CD4-positive, alpha-beta T cell treated with Interleukin-21 for 1 hour (primary cell): Measurements from ENCODE around the gene IL17D.

Experiments
- DNase-seq: peaks from one replicate; pipeline ENCODE4 v3.0.0-alpha.2; 2020

Gene IL17D

DNA sequence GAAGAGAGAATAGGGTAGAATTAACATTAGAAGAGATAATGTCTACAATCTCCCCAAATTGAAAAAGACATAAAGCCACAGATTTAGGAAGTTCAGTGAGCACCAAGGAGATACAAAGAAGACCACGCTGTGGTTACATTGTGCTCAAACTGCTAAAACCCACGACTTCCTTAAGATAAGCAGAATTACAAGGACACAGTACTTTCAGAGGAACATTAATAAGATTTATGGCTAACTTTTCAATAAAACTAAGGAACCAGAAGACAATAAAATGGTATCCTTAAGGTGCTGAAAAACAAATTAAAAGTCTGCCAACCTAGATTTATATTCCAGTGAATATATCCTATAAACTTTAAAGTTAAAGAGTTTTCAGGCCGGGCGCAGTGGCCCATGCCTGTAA, 7.4 kb upstream of the IL17D start:
- no peak for DNase-seq

DNA sequence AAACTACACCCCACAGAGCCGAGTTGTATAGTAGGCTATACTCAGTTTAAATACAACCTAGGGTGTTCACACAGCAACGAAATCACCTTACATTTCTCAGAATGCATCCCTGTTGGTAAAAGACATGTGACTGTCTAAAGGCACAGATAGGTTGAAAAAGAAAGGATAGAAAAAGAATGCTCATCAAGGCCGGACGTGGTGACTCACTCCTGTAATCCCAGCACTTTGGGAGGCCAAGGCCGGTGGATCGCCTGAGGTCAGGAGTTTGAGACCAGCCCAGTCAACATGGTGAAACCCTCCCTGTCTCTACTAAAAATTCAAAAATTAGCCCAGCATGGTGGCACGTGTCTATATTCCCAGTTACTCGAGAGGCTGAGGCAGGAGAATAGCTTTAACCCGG, 3.8 kb upstream of the IL17D start:
- no peak for DNase-seq

DNA sequence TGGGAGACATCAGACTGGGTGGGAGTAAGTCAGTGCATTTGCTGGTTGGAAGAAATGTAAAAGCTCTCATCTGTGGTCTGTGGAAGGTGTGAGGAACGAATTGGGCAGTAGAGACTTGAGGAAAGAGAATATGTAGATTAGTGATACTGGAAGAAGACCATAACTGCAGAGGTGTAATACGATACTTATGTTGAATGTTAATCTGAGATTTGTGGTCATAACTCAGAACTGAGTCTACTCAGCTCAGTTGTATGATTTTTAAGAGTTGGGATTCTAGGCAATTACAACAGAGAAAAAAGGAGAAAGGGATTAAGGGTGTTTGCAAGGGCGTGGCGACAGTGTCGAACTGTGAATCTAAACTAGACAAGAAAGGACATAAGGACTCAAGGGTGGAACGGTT, 3.2 kb upstream of the IL17D start:
- DNase-seq = no peak

DNA sequence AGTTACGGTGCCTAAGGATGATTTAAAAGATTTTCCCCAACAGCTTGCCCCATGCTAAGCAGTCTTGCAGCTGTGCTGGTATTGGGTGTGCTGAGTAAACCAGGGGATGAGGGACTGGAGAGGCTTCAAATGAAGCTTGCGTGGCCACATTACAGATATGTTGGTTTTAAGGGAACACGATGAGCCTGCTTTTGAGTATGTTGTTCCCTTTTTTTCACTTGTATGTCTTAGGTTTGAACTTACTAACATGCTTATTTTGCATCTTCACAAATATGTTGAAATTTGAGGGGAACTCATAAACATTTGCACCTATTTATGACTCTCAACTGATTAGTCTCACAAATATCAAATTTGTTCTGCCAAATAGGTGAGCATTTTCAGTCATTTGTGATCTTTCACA, 2.0 kb upstream of the IL17D start:
- DNase-seq = no peak

DNA sequence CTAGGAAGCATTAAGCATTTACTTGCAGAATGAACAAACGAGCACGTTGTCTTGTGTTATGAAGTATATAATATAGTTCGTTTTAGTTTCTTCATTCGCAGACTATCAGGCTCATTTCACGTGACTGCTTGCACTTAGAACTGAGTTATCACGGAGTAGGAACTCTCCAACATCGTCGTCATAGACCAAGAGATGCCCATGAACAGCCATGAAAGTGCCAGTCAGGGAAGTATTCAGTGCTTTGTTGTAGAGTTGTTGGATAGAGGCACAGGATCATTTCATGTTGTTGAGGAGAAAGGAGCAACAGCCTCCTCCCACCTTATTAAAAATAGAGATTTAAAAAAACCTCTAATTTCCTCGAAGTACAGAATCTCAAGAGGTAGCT, 977 bp upstream of the IL17D start:
- no peak for DNase-seq

DNA sequence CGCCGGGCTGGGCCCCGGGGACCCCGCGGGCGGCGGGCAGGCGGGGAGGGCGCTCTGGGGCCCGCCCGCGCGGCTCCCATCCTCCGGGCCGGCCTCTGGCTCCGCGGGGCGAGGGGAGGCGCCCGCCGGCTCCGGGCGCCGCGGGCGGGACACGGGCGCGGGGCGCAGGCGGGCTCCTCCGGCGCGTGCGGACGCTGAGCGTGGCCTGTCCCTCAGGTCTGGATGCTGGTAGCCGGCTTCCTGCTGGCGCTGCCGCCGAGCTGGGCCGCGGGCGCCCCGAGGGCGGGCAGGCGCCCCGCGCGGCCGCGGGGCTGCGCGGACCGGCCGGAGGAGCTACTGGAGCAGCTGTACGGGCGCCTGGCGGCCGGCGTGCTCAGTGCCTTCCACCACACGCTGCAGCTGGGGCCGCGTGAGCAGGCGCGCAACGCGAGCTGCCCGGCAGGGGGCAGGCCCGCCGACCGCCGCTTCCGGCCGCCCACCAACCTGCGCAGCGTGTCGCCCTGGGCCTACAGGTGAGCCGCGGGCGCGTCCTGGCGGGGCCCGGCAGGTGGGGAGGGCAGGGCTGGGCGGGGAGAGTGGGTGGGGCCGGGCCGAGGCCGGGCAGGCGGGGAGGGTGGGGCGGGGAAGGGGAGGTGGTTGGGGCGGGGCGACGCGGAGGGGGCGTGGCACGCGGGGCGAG, 420 bp downstream of the IL17D start:
- DNase-seq = peak; percentile 84

DNA sequence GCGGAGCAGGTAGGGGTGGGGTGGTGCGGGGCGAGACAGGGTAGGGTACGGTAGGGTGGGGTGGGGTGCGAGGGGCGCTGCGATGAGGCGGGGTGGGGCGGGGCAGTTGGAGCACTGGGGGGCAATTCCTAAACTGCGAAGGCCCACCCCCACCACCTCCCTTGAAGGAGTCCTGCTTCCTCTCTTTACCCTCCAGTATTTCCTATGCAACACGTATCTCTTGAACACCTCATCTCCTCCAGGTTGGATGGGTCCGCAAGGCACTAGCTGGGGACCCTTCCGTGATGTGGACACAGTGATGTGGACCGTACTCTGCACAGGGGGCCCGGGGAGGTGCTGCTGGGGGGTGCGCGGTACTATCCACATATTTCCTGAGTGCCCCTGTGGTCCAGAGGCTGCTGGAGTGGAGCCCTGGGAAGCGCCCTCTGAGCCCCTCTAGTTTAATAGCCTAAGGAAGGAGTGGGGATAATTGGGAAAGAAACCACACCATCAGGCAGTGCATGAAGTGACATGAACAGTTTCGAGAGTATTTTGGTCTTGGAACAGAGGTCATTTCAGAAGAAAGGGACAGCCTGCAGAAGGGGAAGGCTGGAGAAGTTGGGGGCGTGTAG, 1.1 kb downstream of the IL17D start:
- no peak for DNase-seq

DNA sequence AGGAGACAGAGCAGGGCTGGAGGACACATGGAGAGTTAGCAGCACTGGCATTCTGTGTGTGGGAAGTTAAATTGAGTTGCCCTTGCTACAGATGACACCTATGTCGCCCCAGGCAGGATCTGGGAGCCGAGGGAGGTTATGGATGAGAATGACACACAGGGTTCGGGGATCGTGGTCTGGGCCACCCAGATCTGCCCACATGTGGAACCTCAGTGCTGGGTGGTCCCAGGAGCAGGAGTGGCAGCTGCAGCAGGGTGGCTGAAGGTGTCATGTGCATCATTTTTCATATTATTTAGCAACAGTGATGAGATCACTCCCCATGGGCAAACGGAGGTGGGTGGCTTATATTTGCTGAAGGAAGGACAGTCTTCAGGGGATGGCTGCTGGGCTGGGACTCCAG, 3.2 kb downstream of the IL17D start:
- no peak for DNase-seq

DNA sequence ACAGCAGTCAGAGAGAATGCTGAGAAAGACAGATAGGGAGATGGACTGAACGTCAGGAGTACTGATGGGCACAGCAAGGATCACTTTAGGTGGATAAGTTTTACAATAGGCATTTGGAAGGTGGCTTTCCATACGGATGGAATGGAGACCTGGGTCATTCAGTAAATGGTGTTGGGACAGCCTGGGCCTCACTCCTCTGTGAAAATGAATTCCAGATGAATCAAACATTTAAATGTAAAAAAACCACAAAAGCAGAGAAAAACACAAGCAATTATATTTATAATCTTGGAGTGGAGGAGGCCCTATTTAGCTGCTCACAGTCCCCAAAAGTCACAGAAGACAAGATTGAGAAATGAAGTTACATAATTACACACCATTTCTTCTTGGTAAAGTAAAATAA, 4.7 kb downstream of the IL17D start:
- DNase-seq = no peak

DNA sequence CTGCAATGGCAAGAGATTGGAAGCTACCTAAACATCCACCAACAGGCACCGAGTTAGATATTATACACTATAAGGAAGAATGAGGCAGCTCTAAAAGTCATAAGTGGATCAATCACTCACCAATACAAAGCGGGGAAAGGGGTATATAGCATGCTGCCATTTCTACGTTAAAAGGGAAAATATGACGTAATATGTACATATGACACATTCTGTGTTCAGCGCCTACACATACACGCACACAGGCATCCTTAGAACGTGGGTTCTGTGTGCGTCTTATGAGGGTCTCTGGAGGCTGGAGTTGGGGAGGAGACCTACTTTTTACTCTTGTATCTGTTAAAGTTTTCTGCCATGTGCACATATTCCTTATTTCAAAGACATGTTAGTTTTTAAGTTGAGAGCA, 5.9 kb downstream of the IL17D start:
- no peak for DNase-seq

DNA sequence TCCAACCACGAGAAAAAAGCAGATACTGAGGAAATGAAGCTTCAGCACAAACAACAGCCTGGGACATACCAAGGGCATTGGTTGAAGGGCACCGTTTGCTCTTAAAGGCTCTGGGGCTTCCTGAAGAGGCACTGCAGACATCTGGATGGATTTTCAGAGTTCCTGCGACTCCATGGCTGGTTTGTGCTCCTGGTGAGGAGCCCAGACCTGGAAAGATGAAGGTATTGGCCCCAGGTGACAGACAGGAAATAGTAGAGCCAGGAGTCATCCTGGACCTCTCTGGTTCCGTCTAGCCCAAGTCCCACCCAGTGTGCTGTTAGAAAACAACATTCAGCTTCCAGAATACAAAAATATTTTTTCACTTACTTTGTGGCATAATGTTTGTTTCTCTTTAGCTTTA, 6.3 kb downstream of the IL17D start:
- DNase-seq = no peak

DNA sequence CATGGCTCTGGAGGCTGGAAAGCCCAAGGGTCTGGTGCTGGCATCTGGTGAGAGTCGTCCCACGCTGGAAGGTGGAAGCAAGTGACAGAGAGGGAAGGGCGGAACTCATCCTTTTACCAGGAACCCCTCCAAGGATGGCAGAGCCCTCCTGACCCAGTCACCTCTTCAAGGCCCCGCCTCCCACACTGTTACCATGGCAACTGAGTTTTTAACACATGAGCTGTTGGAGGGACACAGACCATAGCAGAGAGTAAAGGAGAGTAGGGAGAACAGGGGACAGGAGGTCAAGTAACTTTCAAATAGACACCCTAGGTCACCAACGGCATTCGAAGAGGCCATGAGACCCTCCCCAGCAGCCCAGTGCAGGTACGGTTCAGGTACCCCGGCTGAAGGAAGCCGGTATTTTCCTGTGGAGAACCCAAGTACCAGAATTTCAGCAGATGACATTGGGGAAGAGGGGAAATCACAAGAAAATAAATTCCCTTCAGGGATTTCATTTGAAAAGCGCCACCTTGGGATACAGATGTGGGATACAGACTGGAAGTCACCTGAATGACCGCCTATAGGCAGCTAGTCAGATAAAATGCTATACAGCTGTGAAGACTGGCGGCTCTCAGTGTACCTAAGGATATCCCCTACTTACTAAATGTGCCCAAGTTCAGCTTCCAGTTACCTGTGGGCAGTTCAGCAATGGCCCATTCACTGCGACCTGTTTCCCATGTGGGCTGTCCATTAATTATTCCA, 8.0 kb downstream of the IL17D start:
- DNase-seq = no peak

DNA sequence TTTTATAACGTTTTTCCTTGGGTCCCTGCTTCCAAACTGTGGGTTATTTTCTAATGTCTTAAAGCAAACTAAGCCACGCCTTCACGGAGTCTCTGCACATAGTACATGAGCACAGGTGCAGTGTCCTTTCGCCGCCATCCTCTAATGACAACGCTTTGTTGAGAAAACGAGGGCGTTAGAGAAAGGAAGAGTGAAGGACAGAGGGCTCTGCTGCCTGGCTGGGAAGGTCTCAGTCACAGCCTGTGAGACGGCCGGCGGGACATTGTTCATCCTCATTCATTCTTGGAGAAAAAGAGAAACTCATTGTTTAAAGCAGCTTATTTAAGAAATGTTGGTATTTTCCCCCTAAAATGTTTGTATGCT, 9.5 kb downstream of the IL17D start:
- no peak for DNase-seq

DNA sequence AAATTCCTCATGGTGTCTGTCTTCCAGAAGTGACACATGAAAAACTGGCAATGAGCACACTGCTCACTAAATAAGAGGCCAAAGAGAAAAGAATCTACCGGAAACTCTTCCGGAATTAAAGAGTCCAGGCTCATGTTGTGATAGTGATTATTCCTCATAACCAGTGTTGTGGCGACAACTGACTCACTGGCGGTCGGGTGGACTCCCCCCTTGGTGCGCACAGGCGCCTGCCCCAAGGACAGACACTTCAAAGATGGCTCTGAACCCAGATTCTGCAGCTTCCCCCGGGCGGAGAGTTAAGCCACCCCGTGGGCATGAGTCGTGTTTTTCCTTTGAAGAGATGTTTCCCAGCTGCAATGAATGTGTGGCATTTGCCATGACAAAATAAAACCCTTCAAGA, 10.3 kb downstream of the IL17D start:
- DNase-seq = no peak

DNA sequence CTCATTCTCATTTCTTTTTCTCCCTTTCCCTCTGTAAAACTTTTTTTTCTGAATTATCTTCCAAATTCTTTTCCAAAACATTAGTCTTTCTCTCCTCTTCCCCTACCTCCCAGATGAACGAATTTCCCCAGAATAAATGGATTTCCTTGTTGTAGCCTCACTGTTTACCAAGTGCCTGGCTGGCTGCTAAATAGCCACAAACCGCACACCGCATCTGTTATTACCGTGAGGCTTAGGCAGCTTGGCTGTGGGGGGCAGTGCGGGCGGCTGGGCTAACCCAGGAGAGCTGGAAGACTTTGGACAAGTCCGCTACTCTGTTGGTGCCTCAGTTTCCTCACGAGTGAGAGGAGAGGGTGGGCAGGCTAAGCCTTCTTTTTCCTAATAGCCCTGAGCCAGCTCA, 10.7 kb downstream of the IL17D start:
- DNase-seq = no peak

DNA sequence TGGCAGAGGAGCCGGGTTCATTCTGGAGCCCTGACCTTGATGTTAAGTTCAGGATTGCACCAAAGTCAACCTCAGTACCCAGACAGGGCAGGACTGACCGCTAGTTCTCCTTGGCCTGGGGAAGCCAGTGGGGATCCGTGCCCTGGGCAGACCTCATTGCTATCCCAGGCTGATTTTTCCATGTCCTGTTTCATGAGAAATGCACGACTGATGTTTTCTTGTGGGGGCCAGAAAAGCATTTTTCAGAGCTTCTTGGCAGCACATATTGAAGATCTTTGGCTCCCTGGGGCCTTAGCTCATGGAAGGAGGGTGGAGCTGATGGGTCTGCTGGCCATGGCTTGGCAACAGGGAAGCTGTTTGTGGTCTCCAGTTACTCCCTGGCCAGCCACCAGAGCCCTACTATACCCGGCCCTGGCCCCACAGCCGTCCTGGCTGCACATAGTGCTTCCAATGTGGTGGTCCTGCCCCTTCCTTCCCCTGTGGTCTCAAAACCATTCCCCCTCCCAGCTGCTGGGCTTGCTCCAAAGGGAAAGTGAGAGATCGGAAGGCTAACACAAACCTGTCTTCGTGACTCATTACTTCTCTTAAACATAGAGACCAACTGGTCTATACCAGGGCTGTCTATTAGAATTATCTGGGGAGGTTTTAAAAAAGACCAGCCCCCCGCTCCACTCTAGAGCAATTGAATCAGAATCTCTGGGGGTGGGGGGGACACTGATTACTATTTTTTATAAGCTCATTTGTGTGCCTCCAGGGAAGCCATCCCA, 11.2 kb downstream of the IL17D start:
- no peak for DNase-seq

DNA sequence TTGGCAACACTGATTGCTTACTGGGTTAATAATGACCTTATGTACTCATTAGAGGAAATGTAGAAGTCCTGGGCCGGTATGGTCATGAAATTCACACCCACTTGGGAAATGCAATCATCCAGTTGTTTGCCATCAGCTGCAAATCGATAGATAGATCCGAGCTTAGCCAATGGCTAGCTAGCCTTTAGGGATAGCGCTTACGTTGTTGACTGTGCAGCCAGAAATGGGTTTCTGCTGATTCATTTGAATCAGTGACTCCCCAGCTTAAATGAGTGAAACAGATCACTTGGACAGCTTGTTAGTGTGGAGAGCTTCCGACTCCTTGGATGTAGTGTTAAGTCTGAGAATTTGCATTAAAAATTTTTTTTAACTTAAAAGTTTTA, 11.8 kb downstream of the IL17D start:
- DNase-seq = no peak

DNA sequence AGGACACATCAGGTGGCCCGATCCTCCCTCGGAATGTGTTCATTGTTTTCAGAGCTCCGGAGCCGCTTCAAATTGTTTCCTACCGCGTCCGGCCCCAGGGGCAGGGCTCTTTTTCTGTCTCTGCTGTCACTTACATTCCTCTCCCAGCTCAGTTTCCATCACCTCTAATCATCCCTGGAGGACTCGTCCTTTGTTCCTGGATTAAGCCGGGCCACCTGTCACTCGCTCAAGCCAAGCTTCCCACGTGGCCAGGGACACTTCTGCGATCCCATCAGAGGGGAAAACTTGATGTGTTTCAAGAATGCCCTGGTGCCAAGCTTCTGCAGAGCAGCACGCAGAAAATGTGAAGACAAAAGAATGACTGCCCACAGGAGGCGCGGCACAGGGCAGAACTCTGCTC, 13.5 kb downstream of the IL17D start:
- no peak for DNase-seq

DNA sequence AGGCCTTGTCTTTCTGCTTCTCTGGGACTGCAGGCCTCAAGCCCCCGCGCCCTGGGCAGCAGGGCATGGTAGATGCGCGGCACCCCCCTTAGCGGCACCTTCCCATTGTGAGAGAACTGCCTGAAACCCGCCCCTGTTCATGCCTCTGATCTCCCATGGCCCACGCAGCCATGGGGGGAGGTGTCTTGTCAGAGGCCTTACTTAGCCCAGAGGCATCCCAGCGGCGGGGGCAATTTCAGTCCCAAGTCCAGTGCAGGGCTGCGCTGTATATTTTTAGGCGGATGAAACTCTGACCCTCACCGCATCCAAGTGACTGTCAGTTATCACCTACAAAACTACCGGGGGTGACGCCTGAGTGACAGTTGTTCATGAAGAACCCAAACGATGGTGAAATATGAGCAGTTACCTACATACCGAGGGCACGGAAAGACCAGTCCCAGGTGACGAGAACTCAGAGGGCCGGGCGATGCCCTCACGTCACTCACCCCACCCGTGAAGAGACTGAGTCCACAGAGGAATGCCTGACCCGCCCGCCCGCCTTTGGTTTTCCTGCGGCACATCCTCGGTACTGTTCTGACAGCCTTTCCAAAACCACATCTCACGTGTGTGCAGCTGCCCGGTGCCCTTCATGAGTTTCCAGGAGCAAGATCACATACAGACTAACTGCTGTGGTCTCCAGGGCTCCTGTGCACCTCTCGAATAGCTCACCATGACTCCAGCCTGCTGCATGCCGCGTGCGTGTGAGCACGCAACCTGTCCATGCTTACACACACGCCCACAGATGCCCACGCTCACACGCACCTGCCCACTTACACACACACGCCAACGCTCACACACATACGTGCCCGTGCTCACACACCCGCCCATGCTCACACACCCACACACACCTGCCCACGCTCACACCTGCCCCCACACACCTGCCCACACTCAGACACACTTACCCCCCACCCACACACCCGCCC, 14.4 kb downstream of the IL17D start:
- DNase-seq = no peak

DNA sequence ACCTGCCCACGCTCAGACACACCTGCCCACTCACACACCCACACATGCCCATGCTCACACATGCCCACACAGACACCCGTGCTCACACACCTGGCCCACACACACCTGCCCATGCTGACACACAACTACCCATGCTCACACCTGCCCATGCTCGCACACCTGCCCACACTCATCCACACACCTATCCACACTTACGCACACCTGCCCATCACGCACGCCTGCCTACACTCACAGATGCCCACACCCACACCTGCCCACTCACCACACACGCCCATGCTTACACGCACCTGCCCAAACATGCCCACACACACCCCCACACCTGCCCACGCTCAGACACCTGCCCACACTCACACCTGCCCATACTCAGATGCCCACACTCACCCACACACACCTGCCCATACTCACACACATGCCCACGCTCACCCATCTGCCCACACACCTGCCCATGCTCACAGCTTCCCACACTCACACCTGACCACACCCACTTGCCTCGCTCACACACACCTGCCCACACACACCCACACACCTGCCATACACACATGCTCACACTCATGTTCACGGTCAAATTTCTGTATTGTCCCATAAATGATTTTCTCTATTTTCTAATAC, 15.6 kb downstream of the IL17D start:
- no peak for DNase-seq

DNA sequence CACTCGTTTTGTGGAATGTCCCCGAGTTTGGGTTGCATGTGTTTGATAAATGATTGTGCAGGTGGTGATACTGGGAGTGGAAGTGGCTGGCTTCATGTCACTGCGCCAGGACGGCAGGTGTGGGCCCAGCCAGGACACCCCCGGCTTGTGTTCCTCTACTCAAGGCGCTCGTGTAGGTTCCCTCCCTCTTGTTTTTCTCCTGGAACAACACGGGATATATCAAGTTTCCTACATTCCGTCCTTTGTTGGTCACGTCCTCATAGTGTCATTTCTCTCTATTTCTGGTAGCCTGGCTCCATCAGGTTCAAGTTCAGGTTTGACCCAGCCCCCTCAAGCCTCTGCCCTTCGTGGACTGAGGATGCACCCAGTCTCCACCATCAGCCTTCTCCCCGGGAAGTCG, 16.3 kb downstream of the IL17D start:
- DNase-seq = no peak

DNA sequence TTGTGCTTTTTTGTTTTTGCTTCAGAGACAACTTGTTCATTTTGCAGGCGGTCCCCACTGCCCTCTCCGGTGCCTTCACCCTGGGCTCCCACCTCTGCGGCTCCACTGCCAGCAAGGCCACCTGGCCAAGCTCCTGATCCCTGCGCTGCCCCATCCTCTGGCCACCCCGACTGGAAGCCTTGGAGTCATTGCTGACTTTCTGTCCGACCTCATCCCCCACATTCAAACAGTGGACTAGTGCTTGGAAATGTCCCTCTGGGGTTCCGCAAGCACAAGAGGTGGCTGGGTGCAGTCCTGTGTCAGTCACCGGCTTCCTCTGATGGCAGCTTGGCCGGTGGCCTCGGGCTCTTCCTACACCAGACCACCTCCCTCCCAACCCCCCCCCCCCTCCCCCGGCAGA, 17.0 kb downstream of the IL17D start:
- DNase-seq = no peak
